GM19467 (cell line): ENCODE measurements around the gene BRINP2.
"Not testable (repeated sequence)": the region's sequence is repeated elsewhere in the genome, so short reads cannot be mapped to it uniquely, and the experiment has no call there.

ENCODE experiments used
- ATAC-seq: cut with Tn5 transposase; IDR thresholded peaks from one replicate; pipeline ENCODE4 v1.9.1; 2021; ENCODE audit warnings: mild to moderate bottlenecking, moderate library complexity; ENCODE audit not compliant: unreplicated experiment

Gene BRINP2

GRCh38 chr1:177307771-177308170 is 137.0 kb downstream of the BRINP2 start:
- no peak for ATAC-seq

GRCh38 chr1:177309880-177310279 is 139.1 kb downstream of the BRINP2 start:
- no peak for ATAC-seq

- no peak for ATAC-seq
These were observed 139.6 kb downstream of the BRINP2 start for GRCh38 chr1:177310326-177310725.

- no peak for ATAC-seq
These were observed 140.4 kb downstream of the BRINP2 start for GRCh38 chr1:177311111-177311510.

GRCh38 chr1:177311586-177311985 is 140.8 kb downstream of the BRINP2 start:
- no peak for ATAC-seq

- no peak for ATAC-seq
These were observed 144.5 kb downstream of the BRINP2 start for GRCh38 chr1:177315261-177315660.

GRCh38 chr1:177315761-177316160 is 145.0 kb downstream of the BRINP2 start:
- no peak for ATAC-seq

GRCh38 chr1:177321434-177321833 is 150.7 kb downstream of the BRINP2 start:
- ATAC-seq = not testable (repeated sequence)

GRCh38 chr1:177328251-177328650 is 157.5 kb downstream of the BRINP2 start:
- no peak for ATAC-seq

- ATAC-seq = no peak
These were observed 159.1 kb downstream of the BRINP2 start for GRCh38 chr1:177329871-177330270.
